Activated CD8-positive, alpha-beta memory T cell treated with anti-CD3 and anti-CD28 coated beads, Interleukin-2, amount 50 U/mL, for 1 hour (primary cell): ENCODE results near the gene LAPTM4A.
"Not testable (repeated sequence)": the region's sequence is repeated elsewhere in the genome, so short reads cannot be mapped to it uniquely, and the experiment has no call there.

Experiments used
- DNase-seq: peaks from one replicate; pipeline ENCODE4 v3.0.0-alpha.2; 2020; ENCODE audit errors: extremely low read depth

LAPTM4A gene

DNA sequence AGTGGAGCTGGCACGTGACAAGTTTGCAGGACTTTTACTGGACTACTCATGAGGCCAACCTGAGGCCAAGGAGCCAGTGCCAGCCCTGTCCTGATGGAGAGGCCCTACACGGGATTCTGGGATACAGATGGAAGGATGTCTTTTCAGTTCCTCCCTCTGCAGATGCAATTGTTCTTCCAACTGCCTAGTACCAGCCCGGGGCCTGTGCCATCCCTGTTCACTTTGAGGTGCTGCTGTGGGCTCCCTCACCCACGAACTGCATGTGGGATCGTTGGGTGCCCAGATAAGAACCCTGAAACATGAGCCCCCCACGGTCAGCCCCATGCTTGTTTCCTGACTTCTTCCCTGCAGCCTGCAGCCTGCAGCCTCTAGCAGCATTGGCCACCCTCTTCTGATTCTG lies 25.3 kb upstream of the LAPTM4A start:
- DNase-seq: no peak

DNA sequence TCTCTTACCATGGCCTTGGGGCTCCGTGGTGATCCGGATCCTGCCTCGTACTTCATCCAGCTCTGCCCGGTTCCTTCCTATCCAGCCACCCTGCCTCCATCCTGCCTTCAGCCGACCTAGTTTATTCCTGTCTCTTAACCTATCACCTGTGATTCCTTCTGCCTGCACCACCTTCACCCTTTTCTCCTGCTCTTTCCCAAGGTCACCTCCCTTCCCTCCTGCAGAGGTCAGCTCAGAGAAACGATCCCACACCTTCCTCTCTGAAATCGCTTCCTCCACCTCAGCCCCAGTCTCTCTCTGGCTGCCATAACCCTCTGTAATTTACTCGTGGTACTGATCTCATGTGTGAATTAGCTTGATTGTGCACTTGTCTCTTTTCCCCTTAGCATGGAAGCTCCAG lies 23.5 kb upstream of the LAPTM4A start:
- DNase-seq: no peak

DNA sequence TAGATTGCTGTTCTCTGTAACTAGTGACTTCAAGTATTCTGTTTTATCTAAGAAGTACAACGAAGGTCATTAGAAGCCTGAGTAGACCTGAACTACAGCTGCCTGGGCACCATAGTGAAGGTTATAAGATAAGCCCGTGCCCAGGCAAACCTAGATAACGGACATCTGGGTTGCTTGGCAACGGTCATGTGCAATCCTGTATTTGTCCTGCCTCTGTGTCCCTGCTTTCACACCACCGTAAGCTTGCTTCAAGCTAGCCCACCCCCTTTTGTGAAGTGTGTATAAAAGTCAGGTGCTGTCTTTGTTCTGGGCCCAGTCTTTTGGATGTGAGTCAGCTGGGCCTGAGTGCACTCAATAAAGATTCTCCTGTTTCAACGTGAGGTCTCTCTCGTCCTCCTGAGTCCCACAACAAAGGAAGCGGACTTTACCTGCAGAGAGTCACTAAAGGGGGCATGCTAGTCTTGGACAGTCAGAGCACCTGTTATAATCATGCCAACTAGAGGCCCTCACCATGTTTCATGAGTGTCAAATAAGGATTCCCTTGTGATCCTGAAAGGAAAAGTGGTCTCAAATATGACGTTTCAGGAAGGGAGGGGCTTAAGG lies 22.7 kb upstream of the LAPTM4A start:
- DNase-seq: not testable (repeated sequence)

DNA sequence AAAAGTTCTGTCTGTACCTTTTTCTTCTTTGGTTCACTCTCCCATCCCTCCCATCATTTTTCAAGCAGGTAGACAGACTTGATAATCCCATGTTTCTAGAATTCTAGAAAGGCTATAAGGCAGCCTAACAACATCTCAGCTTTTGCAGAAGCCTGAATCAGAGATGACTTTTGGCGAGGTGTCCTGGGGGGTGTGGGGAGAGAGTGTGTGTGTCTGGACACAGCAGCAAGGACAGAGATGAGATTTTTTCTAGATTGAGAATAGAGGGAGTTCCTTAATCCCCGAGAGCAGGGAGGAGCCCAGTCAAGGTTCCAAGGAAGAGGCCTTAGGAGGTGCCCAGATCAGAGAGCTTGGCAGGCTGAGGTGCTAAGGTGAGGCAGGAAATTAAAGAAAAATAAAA lies 22.0 kb upstream of the LAPTM4A start:
- DNase-seq: no peak

DNA sequence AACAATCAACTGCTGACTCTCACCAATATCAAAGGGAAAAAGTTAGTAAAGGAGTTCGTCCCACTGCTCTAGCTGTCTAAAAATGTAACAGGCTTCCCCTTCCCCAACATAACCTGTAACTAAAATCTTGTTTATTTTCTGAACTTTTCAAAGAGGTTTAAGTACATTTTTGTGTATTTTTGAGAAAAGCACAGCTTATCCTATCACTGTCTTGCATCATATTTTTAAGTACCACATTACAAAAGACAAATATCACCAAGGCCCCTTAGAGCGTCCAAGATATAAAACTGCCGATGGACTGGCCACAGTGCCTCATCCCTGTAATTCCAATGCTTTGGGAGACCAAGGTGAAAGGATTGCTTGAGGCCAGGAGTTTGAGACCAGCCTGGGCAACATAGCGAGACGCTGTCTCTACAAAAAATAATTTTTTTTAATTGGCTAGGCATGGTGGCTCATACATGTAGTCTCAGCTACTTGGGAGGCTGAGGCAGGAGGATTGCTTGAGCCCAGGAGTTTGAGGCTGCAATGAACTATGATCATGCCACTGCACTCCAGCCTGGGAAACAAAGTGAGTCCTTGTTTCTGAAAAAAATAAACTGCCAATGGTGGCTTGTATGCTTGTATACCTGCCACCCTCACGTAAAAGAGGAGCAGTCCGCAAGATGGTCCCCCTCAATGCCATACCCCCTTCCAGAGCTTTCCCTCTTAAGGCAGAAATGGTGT lies 21.2 kb upstream of the LAPTM4A start:
- DNase-seq: no peak

DNA sequence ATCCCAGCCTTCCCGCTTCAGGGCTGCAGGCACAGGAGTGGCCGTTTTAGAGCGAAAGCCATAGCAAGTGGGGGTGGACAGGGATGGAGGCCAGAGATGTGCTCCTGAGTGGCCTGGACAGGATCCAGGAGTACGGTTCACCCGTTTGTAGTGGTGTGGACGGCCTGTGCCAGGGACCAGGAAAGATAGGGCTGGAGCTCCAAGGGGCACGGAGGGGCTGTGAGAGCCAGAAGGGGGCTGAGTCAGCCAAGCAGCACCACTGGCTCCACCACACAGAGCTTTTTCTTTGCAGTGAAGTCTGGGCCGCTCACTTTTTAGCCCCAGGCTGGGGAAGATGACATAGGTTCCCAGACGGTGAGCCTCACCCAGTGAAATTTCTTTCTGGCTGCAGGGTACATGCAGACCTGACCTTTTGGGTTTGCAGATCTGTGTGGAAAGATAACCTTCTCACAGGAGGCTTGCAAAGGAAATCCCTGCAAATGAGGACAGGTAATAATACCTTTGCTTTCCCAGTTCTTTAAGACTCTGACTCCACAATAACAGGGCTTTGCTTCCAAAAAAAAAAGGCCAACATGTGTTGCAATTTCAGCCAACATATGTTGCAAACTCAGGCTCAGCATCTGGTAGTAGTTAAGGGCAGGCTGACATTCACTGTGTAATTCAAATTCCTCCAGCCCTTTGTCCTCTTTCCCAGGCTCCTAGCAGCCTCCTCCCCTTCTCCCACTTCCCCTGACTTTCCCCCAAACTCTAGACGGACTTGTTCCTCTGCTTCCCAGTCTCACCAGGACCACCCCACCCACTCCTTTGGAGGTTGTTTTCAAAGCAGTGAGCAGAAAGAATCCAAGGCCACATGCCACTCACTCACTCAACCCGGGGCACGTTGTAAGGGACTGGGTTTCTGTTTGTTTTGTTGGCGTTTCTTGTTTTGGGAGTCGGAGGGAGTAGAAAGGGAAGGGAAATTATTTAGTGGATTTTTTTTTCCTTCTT lies 20.3 kb upstream of the LAPTM4A start:
- DNase-seq: no peak

DNA sequence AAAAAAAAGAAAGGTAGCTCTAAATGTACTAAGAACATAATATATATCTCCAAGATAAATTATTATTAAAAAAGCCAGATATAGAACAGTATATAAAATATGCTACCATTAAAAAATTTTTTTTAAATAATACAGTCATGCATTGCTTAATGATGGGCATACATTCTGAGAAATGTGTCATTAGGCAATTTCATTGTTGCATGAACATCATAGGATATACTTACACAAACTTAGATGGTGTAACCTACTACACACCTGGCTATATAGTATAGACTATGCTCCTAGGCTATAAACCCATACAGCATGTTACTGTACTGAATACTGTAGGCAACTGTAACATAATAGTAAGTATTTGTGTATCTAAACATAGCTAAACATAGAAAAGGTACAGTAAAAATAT lies 18.3 kb upstream of the LAPTM4A start:
- DNase-seq: no peak

DNA sequence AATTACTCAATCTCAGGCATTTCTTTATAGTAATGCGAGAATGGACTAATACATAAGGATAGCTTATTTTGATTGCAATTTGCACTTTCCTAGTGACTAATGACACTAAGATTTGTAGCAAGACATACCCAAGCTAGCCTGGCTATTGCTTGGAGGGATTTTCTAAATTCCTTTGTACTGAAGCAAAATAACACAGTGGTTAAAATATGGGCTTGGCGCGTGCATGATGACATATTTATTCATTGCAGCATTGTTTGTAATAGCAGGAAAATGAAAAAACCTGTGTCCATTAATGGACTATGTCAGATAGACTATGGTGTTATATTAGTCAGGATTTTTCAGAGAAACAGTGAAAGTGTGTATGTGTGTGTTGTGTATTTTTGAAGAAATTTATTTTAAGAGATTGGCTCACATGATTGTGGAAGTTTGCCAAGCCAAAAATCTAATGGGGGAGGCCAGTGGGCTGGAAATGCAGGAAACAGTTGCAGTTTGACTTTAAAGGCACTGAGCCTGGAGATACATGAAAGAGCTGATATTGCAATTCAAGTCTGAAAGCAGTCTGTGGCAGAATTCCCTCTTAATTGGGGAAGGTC lies 16.7 kb upstream of the LAPTM4A start:
- no peak for DNase-seq

DNA sequence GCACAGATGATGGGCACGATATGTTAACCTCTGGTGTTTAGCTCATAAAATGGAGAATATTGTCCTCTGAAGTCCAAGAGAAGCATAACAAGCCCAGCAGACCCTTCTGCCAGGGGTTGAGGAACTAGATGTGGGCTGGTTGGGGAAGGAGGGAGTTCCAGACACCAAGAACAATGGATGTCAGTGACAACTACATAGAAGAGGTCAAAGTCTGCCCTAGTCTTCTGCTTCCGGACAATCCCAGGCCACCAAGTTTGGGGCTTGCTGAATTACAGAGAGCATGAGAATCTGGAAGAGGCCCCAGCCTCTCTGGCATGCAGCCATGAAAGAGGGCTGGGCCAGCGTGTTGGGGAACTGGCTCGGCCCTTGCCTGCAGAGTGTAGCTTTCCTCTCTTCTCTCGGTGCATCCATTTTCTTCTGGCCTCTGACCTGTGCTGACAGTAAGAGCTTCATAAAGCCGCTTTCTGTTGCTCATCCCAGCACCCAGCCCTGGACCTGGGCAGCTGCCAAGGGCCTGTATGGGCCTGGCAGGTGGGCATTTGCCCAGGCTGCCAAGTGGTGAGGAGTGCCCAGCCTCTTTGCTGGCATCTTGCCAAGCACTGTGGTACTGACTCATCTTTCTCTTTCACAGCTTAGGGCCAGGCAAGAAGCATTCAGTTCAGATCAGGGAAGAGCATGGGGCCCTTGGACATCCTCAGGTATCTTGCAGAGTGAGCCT lies 14.6 kb upstream of the LAPTM4A start:
- no peak for DNase-seq

DNA sequence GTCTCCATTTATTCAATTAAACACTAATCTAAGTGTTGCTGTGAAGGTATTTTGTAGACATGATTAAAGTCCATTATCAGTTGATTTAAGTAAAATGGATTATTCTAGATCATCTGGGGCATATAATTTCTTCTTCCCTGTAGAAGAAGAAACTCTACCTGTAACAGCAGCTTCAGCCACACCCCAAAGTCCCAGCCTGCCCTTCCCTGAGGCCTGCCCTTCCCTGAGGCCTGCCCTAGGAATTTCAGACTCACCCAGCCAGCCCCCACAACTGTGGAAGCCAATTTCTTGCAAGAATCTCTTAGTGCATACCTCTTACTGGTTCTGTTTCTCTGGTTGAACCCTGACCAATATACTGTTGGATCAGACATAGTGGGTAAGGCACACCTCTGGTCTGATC lies 13.4 kb upstream of the LAPTM4A start:
- no peak for DNase-seq

DNA sequence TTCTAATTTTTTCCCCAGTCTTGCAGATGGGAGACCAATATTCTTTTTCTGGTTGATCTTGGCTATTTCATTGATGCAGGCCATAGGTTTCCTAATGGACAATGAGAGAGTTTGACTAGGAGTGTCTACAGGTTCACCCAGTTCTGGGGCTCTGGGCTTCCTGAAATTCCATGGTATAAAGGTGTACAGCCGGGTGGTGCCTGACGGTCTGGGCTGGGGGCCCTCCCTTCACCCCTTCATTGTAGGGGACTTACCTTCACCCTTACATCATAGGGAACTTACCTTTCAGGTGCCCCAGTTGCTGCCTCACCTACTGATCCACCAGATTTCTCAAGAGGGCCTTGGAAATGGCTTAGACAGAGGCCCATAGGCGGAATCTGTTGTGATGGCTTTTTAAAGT lies 13.0 kb upstream of the LAPTM4A start:
- DNase-seq: no peak

DNA sequence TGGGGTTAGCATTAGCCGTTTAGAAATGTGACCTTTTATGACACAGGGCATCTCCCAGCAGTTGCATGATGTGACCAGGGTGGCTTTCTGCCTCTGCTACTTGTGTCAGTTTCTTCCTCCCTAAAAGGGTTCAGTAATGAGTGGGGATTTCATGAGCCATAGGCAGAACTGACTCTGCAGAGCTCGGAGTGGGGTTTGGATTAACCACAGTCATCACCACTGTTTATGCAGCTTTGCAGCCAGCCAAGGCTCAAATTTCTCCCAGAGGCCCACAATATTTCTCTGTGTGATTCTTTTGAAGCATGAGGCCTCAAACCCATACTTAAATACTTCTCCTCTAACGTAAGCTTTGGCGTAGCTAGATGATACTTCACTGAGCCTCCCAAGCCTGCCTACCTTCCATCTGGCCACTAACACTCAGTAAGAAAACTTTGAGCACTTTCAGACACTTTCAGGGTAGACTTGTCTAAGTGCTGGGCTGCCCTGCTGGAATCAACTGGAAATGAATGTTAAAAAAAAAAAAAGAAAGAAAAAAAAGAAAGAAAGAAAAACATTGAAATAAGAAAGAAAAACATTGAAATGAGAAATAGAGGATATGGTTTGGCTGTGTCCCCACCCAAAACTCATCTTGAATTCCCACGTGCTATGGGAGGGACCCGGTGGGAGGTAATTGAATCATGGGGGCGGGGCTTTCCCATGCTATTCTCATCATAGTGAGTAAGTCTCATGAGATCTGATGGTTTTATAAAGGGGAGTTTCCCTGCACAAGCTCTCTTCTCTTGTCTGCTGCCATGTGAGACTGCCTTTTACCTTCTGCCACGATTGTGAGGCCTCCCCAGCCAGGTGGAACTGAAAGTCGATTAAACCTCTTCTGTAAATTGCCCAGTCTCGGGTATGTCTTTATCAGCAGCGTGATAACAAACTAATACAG lies 11.5 kb upstream of the LAPTM4A start:
- DNase-seq: no peak

DNA sequence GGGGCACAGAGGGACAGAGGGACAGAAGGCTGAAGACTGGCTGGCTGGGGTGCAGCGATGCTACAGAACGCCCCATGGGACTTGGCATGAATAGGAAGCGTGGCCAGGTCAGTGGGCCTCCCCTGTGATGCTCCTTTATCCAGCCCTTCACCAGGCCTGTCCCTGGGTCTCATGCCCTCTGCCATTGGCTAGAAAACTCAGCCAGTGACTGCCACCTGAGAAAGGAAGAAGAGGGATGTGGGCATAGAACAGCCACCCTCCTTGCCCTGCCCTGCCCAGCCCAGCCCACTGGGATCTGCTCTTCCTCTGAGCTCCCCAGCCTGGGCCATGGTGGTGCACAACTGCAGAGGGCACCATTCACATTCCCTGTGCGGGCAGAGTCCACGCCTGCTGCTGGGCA lies 10.5 kb upstream of the LAPTM4A start:
- DNase-seq: no peak

DNA sequence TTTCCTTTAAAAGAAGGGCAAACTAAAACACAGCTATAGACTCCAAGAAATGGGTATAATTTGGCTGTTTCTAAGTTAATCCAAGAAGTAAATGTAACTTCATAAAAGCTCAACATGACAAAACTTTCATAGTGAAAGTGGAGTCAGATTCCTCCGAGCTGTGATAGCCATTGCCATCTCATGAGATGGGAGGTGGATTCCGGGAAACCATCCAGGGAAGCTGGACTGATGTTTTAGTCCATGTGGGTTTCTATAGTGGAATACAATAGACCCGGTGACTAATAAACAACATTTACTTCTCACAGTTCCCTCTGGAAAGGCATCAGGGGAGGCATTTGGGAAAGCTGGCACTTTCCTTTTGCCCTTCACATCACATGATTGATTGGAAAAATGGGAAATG lies 10.0 kb upstream of the LAPTM4A start:
- DNase-seq: no peak

DNA sequence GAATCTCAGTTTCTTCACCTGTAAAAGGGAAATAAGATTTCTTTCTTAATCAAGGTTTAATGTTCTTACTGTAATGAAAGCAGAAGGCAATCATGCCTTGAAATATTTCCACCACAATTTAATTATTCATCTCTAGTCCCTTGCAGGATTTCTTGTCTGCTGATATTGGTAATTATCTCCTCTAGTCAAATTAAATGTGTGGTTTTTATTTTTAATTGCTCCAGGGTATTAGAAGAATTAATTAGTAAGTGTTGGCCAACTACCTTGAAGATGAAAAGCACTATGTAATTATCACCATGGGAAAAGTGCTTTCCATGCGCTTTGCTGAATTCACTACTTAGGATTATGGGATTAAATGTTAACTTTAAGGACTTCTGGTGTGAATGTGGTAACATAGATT lies 8.7 kb upstream of the LAPTM4A start:
- no peak for DNase-seq

DNA sequence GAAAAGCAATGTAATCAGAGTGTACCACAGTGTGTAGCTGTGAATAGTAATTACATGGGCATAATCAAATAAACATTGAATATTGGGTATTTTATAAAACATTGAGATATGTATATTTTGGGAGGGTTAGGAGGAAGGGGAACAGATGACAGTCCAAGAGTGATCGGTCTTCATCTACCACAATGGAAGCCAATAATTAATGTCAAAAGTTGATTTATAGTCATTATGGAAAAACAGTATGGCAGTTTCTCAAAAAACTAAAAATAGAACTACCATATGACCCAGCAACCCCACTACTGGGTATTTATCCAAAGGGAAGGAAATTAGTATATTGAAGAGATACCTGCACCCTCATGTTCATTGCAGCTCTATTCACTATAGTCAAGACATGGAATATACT lies 5.8 kb upstream of the LAPTM4A start:
- no peak for DNase-seq

DNA sequence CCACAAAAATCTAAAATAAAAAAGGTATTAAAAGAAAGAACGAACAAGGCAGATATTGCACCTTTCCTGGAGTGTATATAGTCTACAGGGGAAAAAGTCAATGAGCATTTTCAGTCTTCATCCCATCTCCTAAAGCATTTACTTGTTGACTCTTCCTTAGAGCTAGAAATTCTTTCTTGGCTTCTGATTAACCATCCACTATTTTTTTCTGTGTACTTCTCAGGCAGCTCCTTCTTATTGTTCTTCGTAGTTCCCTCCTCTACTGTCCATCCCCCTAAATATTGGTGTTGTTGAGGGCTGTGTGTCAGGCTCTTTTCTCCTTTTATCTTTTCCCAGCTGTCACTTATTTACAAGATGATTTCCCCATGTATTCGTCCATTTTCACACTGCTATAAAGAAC lies 3.5 kb upstream of the LAPTM4A start:
- DNase-seq: no peak

DNA sequence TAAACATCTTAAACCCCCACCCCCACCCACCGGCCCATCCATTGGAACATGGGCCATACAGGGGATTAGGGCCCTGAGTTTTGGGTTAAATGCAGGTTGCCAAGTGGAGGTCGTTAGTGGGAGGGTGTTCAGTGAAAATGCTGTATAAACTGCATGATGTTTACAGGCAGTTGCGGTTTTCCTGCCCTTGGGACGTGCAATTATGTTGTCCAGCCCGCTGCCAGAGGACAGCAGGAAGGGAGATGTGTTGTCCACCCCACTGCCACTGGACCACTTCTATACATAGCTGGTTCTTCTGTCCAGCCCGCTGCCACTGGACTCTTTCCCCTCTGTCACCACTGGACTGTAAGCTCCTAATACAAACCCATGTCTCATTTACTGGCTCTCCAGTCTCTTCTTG lies 2.7 kb upstream of the LAPTM4A start:
- no peak for DNase-seq

DNA sequence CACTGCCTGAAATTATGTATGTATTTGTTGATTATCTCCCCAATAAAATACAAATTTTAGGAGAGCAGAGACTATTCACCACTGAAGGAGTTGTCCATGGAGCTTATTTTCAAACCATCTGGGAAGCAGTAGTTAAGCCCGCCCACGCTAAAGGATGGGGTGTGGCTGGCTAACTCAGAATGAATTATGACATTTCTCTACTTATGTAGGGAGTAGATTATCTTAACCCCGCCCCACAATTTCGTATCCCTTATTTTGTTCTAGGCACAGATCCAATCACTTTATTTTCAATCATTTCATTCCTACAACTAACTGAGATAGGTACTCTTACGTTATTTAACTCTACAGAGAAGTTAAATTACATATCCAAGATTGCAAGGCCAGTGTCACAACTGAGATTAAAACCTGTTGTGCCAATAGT lies 1.4 kb upstream of the LAPTM4A start:
- no peak for DNase-seq

DNA sequence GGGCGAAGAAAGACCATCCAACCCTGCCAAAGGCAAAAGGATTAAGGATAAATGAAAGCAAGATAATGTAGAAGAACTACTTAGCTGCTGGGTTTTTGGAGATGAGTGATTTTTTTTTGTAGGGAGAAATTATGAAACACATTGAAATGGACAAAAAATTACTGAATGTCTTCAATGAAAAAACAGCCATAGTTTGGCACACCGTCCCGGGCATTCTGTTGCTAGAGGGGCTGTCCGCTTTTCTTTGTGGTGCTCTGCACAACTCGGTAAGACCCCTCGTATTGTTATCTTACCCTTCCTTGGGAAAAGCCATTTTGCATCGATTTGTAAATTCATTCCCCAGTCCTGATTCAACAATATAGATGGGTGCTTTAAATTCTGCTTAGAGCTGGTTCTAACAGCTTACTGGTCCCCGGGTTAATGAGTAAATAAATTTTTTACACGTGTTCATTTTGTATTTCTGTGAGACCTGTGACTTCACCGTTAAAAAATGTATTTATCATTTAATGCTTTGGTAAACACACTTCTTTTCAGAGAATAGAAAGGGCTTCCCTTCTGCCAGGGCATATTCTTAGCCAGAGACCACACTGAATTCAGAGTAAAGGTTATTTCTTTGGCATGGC lies 912 bp upstream of the LAPTM4A start:
- DNase-seq: no peak
